SK-N-SH treated with all-trans-retinoic acid at 6 μM for 48 hours (cell line): ENCODE measurements around the gene FAM3B.

ENCODE experiments used
- ARNTL ChIP-seq: fragments of 450-650 bp; formaldehyde crosslinking; IDR thresholded peaks from 2 replicates; pipeline ENCODE4 v1.5.0; 2020; ENCODE audit warnings: low read depth, mild to moderate bottlenecking, moderate library complexity, borderline replicate concordance
- CREB5 ChIP-seq: fragments of 250-450 bp; sonication (Bioruptor Pico); IDR thresholded peaks from 2 replicates; pipeline ENCODE4 v1.5.1; 2020; ENCODE audit warnings: low read depth, mild to moderate bottlenecking, moderate library complexity
- CSDC2 ChIP-seq: fragments of 250-450 bp; sonication (Bioruptor Pico); IDR thresholded peaks from 2 replicates; pipeline ENCODE4 v1.5.0; 2020; ENCODE audit warnings: mild to moderate bottlenecking, moderate library complexity
- CSRNP3 ChIP-seq: fragments of 250-450 bp; sonication (Bioruptor Pico); IDR thresholded peaks from 2 replicates; pipeline ENCODE4 v1.5.1; 2021; ENCODE audit warnings: mild to moderate bottlenecking, moderate library complexity
- OSR1 ChIP-seq: fragments of 250-450 bp; sonication (Bioruptor Pico); IDR thresholded peaks from 2 replicates; pipeline ENCODE4 v1.8.0; 2022; ENCODE audit warnings: moderate library complexity, mild to moderate bottlenecking, inconsistent platforms
- PATZ1 ChIP-seq: fragments of 250-450 bp; sonication (Bioruptor Pico); IDR thresholded peaks from 2 replicates; pipeline ENCODE4 v1.8.0; 2020; ENCODE audit warnings: mild to moderate bottlenecking, moderate library complexity, borderline replicate concordance
- POU6F1 ChIP-seq: fragments of 250-450 bp; sonication (Bioruptor Pico); IDR thresholded peaks from 2 replicates; pipeline ENCODE4 v1.8.0; 2021; ENCODE audit warnings: low read depth, mild to moderate bottlenecking, moderate library complexity, borderline replicate concordance
- TSHZ2 ChIP-seq: fragments of 250-450 bp; sonication (Bioruptor Pico); IDR thresholded peaks from 2 replicates; pipeline ENCODE4 v1.5.0; 2020; ENCODE audit warnings: mild to moderate bottlenecking, moderate library complexity
- ZFP3 ChIP-seq: fragments of 250-450 bp; sonication (Bioruptor Pico); IDR thresholded peaks from 2 replicates; pipeline ENCODE4 v1.5.0; 2020; ENCODE audit warnings: mild to moderate bottlenecking, moderate library complexity
- ZFP30 ChIP-seq: fragments of 450-650 bp; formaldehyde crosslinking; IDR thresholded peaks from 2 replicates; pipeline ENCODE4 v1.5.0; 2022; ENCODE audit warnings: mild to moderate bottlenecking, moderate library complexity
- ZNF565 ChIP-seq: fragments of 450-650 bp; formaldehyde crosslinking; conservative IDR thresholded peaks from 2 replicates; pipeline ENCODE4 v1.5.0; 2020; ENCODE audit warnings: low read depth, mild to moderate bottlenecking, moderate library complexity
- ZNF8 ChIP-seq: fragments of 450-650 bp; formaldehyde crosslinking; IDR thresholded peaks from 2 replicates; pipeline ENCODE4 v1.5.0; 2020; ENCODE audit warnings: mild to moderate bottlenecking, moderate library complexity

GRCh38 chr21:41368735-41369104, 52.1 kb downstream of the FAM3B start:
- TF ChIP-seq CREB5 (CRISPR knock-in tag): no peak
- TF ChIP-seq ZFP3 (CRISPR knock-in tag): no peak
- TF ChIP-seq ZNF565 (CRISPR knock-in tag): no peak
- TF ChIP-seq TSHZ2 (CRISPR knock-in tag): no peak
- TF ChIP-seq ZFP30 (CRISPR knock-in tag): no peak
- TF ChIP-seq ARNTL (CRISPR knock-in tag): no peak
- TF ChIP-seq CSRNP3 (CRISPR knock-in tag): no peak
- TF ChIP-seq OSR1 (CRISPR knock-in tag): no peak
- no peak for TF ChIP-seq PATZ1
- TF ChIP-seq ZNF8 (CRISPR knock-in tag): no peak
- TF ChIP-seq POU6F1: no peak
- no peak for TF ChIP-seq CSDC2
